Spleen (tissue), 7 donors: ENCODE data around the gene SLC7A5.
"Not testable (repeated sequence)": the region's sequence is repeated elsewhere in the genome, so short reads cannot be mapped to it uniquely, and the experiment has no call there.

Experiments
- POLR2A ChIP-seq, 3 donors: fragments of 450-650 bp; IDR thresholded peaks; one replicate each; pipeline ENCODE4 v1.5.1; 2017; ENCODE audit warnings: antibody characterized with exemption in 3 of 3, mild to moderate bottlenecking in 1 of 3
- TF ChIP-seq, protein P1 (sequence below), 11 experiments: fragments of 200-600 bp in 7 of 11; fragments of 450-650 bp in 4 of 11; sonication (generic) in 4 of 11; IDR thresholded peaks in 8 of 11; conservative IDR thresholded peaks in 3 of 11; 1 replicate in 7 of 11; 2 replicates in 4 of 11; pipeline versions ENCODE4 v1.4.0 to v1.8.0; 2016 to 2021; ENCODE audit warnings: antibody characterized with exemption in 11 of 11, inconsistent platforms in 4 of 11, mild to moderate bottlenecking in 1 of 11
- donor health status: DM: no; HTN: no; CAD: no; lungs with moderate emphysema.
- donor health status: DM: no; HTN: no; CAD: no.
- donor health status: DM: no; HTN: no; CAD: no.

- TF ChIP-seq, protein P1, sequence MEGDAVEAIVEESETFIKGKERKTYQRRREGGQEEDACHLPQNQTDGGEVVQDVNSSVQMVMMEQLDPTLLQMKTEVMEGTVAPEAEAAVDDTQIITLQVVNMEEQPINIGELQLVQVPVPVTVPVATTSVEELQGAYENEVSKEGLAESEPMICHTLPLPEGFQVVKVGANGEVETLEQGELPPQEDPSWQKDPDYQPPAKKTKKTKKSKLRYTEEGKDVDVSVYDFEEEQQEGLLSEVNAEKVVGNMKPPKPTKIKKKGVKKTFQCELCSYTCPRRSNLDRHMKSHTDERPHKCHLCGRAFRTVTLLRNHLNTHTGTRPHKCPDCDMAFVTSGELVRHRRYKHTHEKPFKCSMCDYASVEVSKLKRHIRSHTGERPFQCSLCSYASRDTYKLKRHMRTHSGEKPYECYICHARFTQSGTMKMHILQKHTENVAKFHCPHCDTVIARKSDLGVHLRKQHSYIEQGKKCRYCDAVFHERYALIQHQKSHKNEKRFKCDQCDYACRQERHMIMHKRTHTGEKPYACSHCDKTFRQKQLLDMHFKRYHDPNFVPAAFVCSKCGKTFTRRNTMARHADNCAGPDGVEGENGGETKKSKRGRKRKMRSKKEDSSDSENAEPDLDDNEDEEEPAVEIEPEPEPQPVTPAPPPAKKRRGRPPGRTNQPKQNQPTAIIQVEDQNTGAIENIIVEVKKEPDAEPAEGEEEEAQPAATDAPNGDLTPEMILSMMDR (IDR thresholded peaks at IDR 0.05 in 8 of 11, conservative IDR thresholded peaks at IDR 0.05 in 3 of 11): not testable (repeated sequence)
- not testable (repeated sequence) for TF ChIP-seq POLR2A (IDR thresholded peaks at IDR 0.05)
Measured at GRCh38 chr16:87904963-87905362, 35.7 kb upstream of the SLC7A5 start.
